Transverse colon (tissue), 4 donors: Measurements from ENCODE around the gene GK. TPM values are rescaled to one million over a fixed set of nuclear protein-coding genes. Genes with fewer than 3 reads are reported as not detected.

Experiments
- DNase-seq: peaks from one replicate; pipeline ENCODE4 v3.0.0-alpha.2; 2019
- H3K27ac ChIP-seq, 4 donors: fragments of 200-600 bp; sonication (generic); 2 replicates each; pipeline ENCODE4 v1.5.1; 2016 to 2018; ENCODE audit warnings: inconsistent platforms in 4 of 4
- H3K27me3 ChIP-seq: fragments of 200-600 bp; sonication (generic); 2 replicates; pipeline ENCODE4 v1.5.1; 2017; ENCODE audit warnings: inconsistent platforms
- H3K36me3 ChIP-seq, 4 donors: fragments of 200-600 bp; sonication (generic); 2 replicates each; pipeline ENCODE4 v1.5.1; 2017 to 2019; ENCODE audit warnings: inconsistent platforms in 4 of 4
- H3K4me1 ChIP-seq, 4 donors: fragments of 200-600 bp; sonication (generic); 2 replicates each; pipeline ENCODE4 v1.5.1; 2017 to 2020; ENCODE audit warnings: inconsistent platforms in 4 of 4
- H3K4me3 ChIP-seq, 4 donors: fragments of 200-600 bp; sonication (generic); 1 replicate in 1 of 4; 2 replicates in 3 of 4; pipeline versions ENCODE4 v1.5.1 to v1.6.1; 2017 to 2019; ENCODE audit warnings: inconsistent platforms in 4 of 4
- H3K9me3 ChIP-seq, 2 donors: fragments of 200-600 bp; sonication (generic); 2 replicates each; pipeline ENCODE4 v1.5.1; 2017 to 2019; ENCODE audit warnings: inconsistent platforms in 2 of 2
- CTCF ChIP-seq, 5 experiments: fragments of 200-600 bp in 3 of 5; fragments of 450-650 bp in 2 of 5; sonication (generic) in 3 of 5; IDR thresholded peaks; 1 replicate in 2 of 5; 2 replicates in 3 of 5; pipeline ENCODE4 v1.5.1; 2016 to 2017; ENCODE audit warnings: antibody characterized with exemption in 5 of 5, inconsistent platforms in 3 of 5, mild to moderate bottlenecking in 2 of 5, moderate library complexity in 1 of 5
- EP300 ChIP-seq: sonication (generic); formaldehyde crosslinking; IDR thresholded peaks from one replicate; pipeline ENCODE4 v1.6.1; 2017; ENCODE audit warnings: antibody characterized with exemption, low read depth
- POLR2A ChIP-seq: fragments of 450-650 bp; IDR thresholded peaks from one replicate; pipeline ENCODE4 v1.6.1; 2016; ENCODE audit warnings: antibody characterized with exemption, mild to moderate bottlenecking, moderate library complexity
- POLR2AphosphoS5 ChIP-seq, 3 donors: sonication (generic); formaldehyde crosslinking; IDR thresholded peaks; one replicate each; pipeline ENCODE4 v1.6.1; 2016; ENCODE audit warnings: antibody characterized with exemption in 3 of 3
- WGBS, 2 donors: methylation state at CpG; one replicate each; pipeline ENCODE4 v1.1.5; 2018; ENCODE audit warnings: low coverage in 1 of 2; 5-methylcytosine and 5-hydroxymethylcytosine counted together
- in situ Hi-C, 4 donors: fragments of 200-750 bp; cut with MboI; loops; one replicate each; pipeline versions ENCODE4 v1.15.0 to v1.15.1; 2017; ENCODE audit warnings: low sequenced_read_pairs in 3 of 4, low pct_ligation_motif_present in 1 of 4, low pct_unique_long_range_greater_than_20kb in 1 of 4
- intact Hi-C: fragments of 100-400 bp; cut with DNase I; formaldehyde crosslinking; loops from one replicate; pipeline ENCODE4 v1.15.1; 2023; ENCODE audit warnings: low total_unique reads
- total RNA-seq, 4 donors: library from RNA; depleted of rRNA; stranded (reverse); fragments of >200 nt; gene quantifications; one replicate each; pipeline ENCODE4 v1.1.0, GENCODE V29; 2016

GK gene
- total RNA-seq = 10 to 100 TPM in 3 of 4 donors, 1 to 10 TPM in 1; 2.2 to 30.2 (median 19.6) TPM

GRCh38 chrX:30653415-30654131 is at the start of gene GK:
TSS of gene GK (plus strand) at chrX:30653423. CDS start at chrX:30653538, 115 bp downstream.
- WGBS, 2 donors = 58% methylated on average over 24 of the region's 53 CpGs; no CpG with 5 or more reads in 1 of the 2 donors
- Histone ChIP-seq H3K4me3 (peak within 1 kb of the TSS; percentile 33 to 81 (median 54)), H3K27ac (peak within 1 kb of the TSS; percentile 79 to 92 (median 84)), H3K36me3 (no peaks in the 10 kb centered on the region), H3K4me1 (peaks cover 0 to 11% (median 3%) of the 10 kb centered on the region in 4 donors), H3K27me3 (no peaks in the 10 kb centered on the region), H3K9me3 (no peaks in the 10 kb centered on the region)
- intact Hi-C loops = no loop called here
- TF ChIP-seq EP300 (no peak), CTCF (IDR thresholded peaks at IDR 0.05) (no peak), POLR2AphosphoS5 (IDR thresholded peaks at IDR 0.05) (no peak), POLR2A (no peak)
- peak; percentile 19 for DNase-seq
- in situ Hi-C loops = no loop called here

GRCh38 chrX:30607155-30607554 is 46.1 kb upstream of the GK start:
- no peak for DNase-seq
- H3K9me3 ChIP-seq = no peaks in the 10 kb centered on the region
- intact Hi-C loops (no loop called here), in situ Hi-C loops (no loop called here)
- H3K36me3 ChIP-seq = no peaks in the 10 kb centered on the region
- TF ChIP-seq POLR2A (no peak), CTCF (IDR thresholded peaks at IDR 0.05) (no peak), EP300 (no peak), POLR2AphosphoS5 (IDR thresholded peaks at IDR 0.05) (no peak)
- no peaks in the 10 kb centered on the region for H3K4me1 ChIP-seq
- H3K27ac ChIP-seq = no peak overlapping the region
- no peak overlapping the region for H3K4me3 ChIP-seq
- no peaks in the 10 kb centered on the region for H3K27me3 ChIP-seq
- 45% methylated on average over 1 of the region's 1 CpG; no CpG with 5 or more reads in 1 of the 2 donors for WGBS, 2 donors

- Histone ChIP-seq H3K4me3 (no peak overlapping the region), H3K4me1 (peaks cover 0 to 4% (median 0%) of the 10 kb centered on the region in 4 donors), H3K27ac (no peak overlapping the region), H3K9me3 (no peaks in the 10 kb centered on the region), H3K27me3 (no peaks in the 10 kb centered on the region), H3K36me3 (no peaks in the 10 kb centered on the region)
- TF ChIP-seq POLR2AphosphoS5 (IDR thresholded peaks at IDR 0.05) = no peak
- 46 to 52% methylated on average over 2 of the region's 2 CpGs for WGBS, 2 donors
- intact Hi-C loops (no loop called here), in situ Hi-C loops (no loop called here)
- DNase-seq = no peak
Observed at GRCh38 chrX:30610026-30610425, 43.2 kb upstream of the GK start.

- intact Hi-C loops (no loop called here), in situ Hi-C loops (no loop called here)
- no peaks in the 10 kb centered on the region for H3K36me3 ChIP-seq
- H3K27ac ChIP-seq = no peak overlapping the region
- H3K9me3 ChIP-seq = no peaks in the 10 kb centered on the region
- no peak for TF ChIP-seq CTCF (IDR thresholded peaks at IDR 0.05)
- TF ChIP-seq POLR2A = no peak
- TF ChIP-seq EP300 = no peak
- no peak for TF ChIP-seq POLR2AphosphoS5 (IDR thresholded peaks at IDR 0.05)
- DNase-seq = no peak
- H3K4me1 ChIP-seq = peaks cover 0 to 4% (median 0%) of the 10 kb centered on the region in 4 donors
- no peak overlapping the region for H3K4me3 ChIP-seq
- WGBS, 2 donors = 69% methylated on average over 6 of the region's 6 CpGs; no CpG with 5 or more reads in 1 of the 2 donors
- H3K27me3 ChIP-seq = no peaks in the 10 kb centered on the region
Observed at GRCh38 chrX:30612250-30612655, 41.0 kb upstream of the GK start.
